Endothelial cell of umbilical vein (primary cell): Measurements from ENCODE around the gene SLC35A5. TPM values are rescaled to one million over a fixed set of nuclear protein-coding genes. Genes with fewer than 3 reads are reported as not detected.

Experiments
- BruUV-seq: library from RNA; stranded (reverse); fragments of 400-500 nt; replicated peaks from 2 replicates; lab custom pipeline; 2021; lab: Mats Ljungman, UMichigan
- CTCF ChIA-PET: fragments of 300-600, 350-600 bp; sonication (Branson Sonifier 250); formaldehyde crosslinking; loops from one replicate; lab custom pipeline; 2021; ENCODE audit warnings: antibody characterized with exemption, inconsistent platforms; lab: Charles Lee
- POLR2A ChIA-PET: fragments of 300-600, 350-600 bp; sonication (Branson Sonifier 250); formaldehyde crosslinking; loops from one replicate; lab custom pipeline; 2021; ENCODE audit warnings: antibody characterized with exemption, inconsistent platforms; lab: Charles Lee
- DNase-seq: peaks from one replicate; pipeline ENCODE4 v3.0.0-alpha.2; 2011; ENCODE audit warnings: low read depth, low spot score
- FAIRE-seq: peaks from 2 replicates; lab custom pipeline; 2011; peaks lifted over from hg19 to GRCh38; lab: Jason Lieb, UNC
- H2AFZ ChIP-seq: 2 replicates; pipeline ENCODE4 v1.6.0; 2012; ENCODE audit warnings: low read depth, low read length, control low read depth, inconsistent platforms
- H3K27ac ChIP-seq: 2 replicates; pipeline ENCODE4 v1.5.1; 2011; ENCODE audit warnings: low read depth, mild to moderate bottlenecking, control low read depth, low read length, moderate library complexity; ENCODE audit not compliant: insufficient read depth
- H3K27me3 ChIP-seq, 2 experiments: 2 replicates each; pipeline versions ENCODE4 v1.6.0 to v1.6.1; 2011; ENCODE audit warnings: low read length in 2 of 2, mixed read lengths in 1 of 2; ENCODE audit not compliant: control insufficient read depth in 2 of 2, insufficient read depth in 2 of 2
- H3K36me3 ChIP-seq, 2 experiments: 2 replicates in 1 of 2; 3 replicates in 1 of 2; pipeline ENCODE4 v1.5.1; 2011; ENCODE audit warnings: low read length in 2 of 2, mild to moderate bottlenecking in 1 of 2, moderate library complexity in 1 of 2; ENCODE audit not compliant: control insufficient read depth in 2 of 2, insufficient read depth in 2 of 2; ENCODE audit errors: extremely low read depth in 1 of 2
- H3K4me1 ChIP-seq: 3 replicates; pipeline ENCODE4 v1.5.1; 2011; ENCODE audit warnings: mild to moderate bottlenecking, low read length; ENCODE audit not compliant: control insufficient read depth, insufficient read depth; ENCODE audit errors: extremely low read depth
- H3K4me2 ChIP-seq: 2 replicates; pipeline ENCODE4 v1.6.1; 2011; ENCODE audit warnings: low read length, control low read depth, mixed read lengths; ENCODE audit not compliant: insufficient read depth
- H3K4me3 ChIP-seq, 3 experiments: fragments of 200-600 bp in 1 of 3; sonication (generic), shearing (Covaris generic) in 1 of 3; replicated peaks in 1 of 3; 2 replicates each; pipeline ENCODE4 v1.5.1; 2011 to 2016; ENCODE audit warnings: control low read depth in 3 of 3, low read length in 3 of 3, mild to moderate bottlenecking in 2 of 3, inconsistent platforms in 1 of 3, low read depth in 1 of 3, moderate library complexity in 1 of 3; ENCODE audit not compliant: insufficient read depth in 1 of 3
- H3K79me2 ChIP-seq: 2 replicates; pipeline ENCODE4 v1.6.0; 2012; ENCODE audit warnings: low read length, inconsistent platforms; ENCODE audit not compliant: control insufficient read depth, insufficient read depth
- H3K9ac ChIP-seq: replicated peaks from 2 replicates; pipeline ENCODE3; 2011; ENCODE audit warnings: low read length, control low read depth; ENCODE audit not compliant: insufficient read depth; ENCODE audit errors: extremely low read depth
- H3K9me1 ChIP-seq: replicated peaks from 3 replicates; pipeline ENCODE4 v1.6.0; 2011; ENCODE audit warnings: mild to moderate bottlenecking, low read length; ENCODE audit not compliant: control insufficient read depth, insufficient read depth; ENCODE audit errors: extremely low read depth
- H3K9me3 ChIP-seq: replicated peaks from 2 replicates; pipeline ENCODE4 v1.5.1; 2012; ENCODE audit warnings: low read length, inconsistent platforms; ENCODE audit not compliant: control insufficient read depth, insufficient read depth
- H4K20me1 ChIP-seq: replicated peaks from 2 replicates; pipeline ENCODE3; 2011; ENCODE audit warnings: mild to moderate bottlenecking, low read length; ENCODE audit not compliant: control insufficient read depth, insufficient read depth; ENCODE audit errors: extremely low read depth
- FOS ChIP-seq: IDR thresholded peaks from 2 replicates; pipeline ENCODE4 v1.6.1; 2011; ENCODE audit warnings: mild to moderate bottlenecking, low read length, moderate library complexity, borderline replicate concordance; ENCODE audit not compliant: insufficient read depth
- GATA2 ChIP-seq: IDR thresholded peaks from 2 replicates; pipeline ENCODE4 v1.7.0; 2011; ENCODE audit warnings: low read depth, mild to moderate bottlenecking, moderate library complexity, mixed read lengths, low read length; ENCODE audit not compliant: insufficient read length, insufficient read depth
- JUN ChIP-seq: IDR thresholded peaks from 2 replicates; pipeline ENCODE4 v1.6.1; 2011; ENCODE audit warnings: borderline replicate concordance, low read depth; ENCODE audit not compliant: insufficient read length, insufficient read depth
- MAX ChIP-seq: IDR thresholded peaks from 2 replicates; pipeline ENCODE4 v1.6.1; 2011; ENCODE audit not compliant: insufficient read depth, insufficient read length
- MYC ChIP-seq: IDR thresholded peaks from one replicate; pipeline ENCODE4 v1.6.1; 2011; ENCODE audit warnings: mild to moderate bottlenecking, low read depth, low read length
- POLR2A ChIP-seq: IDR thresholded peaks from 2 replicates; pipeline ENCODE4 v1.6.1; 2012; ENCODE audit warnings: low read depth, mild to moderate bottlenecking, control low read depth, low read length
- dilution Hi-C: fragments of 300-500 bp; cut with MboI; formaldehyde crosslinking; loops from one replicate; pipeline ENCODE4 v1.15.0; 2019; ENCODE audit warnings: low sequenced_read_pairs; ENCODE audit not compliant: extremely low pct_ligation_motif_present
- intact Hi-C: fragments of 100-400 bp; cut with micrococcal nuclease; formaldehyde crosslinking; loops from one replicate; pipeline ENCODE4 v1.10.0; 2022
- polyA plus RNA-seq, 4 experiments: library from polyadenylated mRNA; depleted of rRNA in 3 of 4; stranded (reverse) in 3 of 4; unstranded in 1 of 4; fragments of >200 nt; gene quantifications; 2 replicates each; pipeline versions ENCODE4 v1.2.1 to v1.2.3, GENCODE V29; 2011 to 2012; ENCODE audit warnings: missing spikeins in 1 of 4
- total RNA-seq: library from RNA; stranded (reverse); gene quantifications from 2 replicates; pipeline ENCODE4 v1.2.3, GENCODE V29; 2021
- TF ChIP-seq, protein P1 (sequence below), 2 donors: IDR thresholded peaks; 1 replicate in 1 of 2; 2 replicates in 1 of 2; pipeline ENCODE4 v1.5.1; 2011; ENCODE audit warnings: low read length in 2 of 2, mild to moderate bottlenecking in 2 of 2, moderate library complexity in 2 of 2, control low read depth in 1 of 2, inconsistent platforms in 1 of 2, low read depth in 1 of 2; ENCODE audit not compliant: insufficient read depth in 1 of 2; ENCODE audit errors: extremely low read depth in 1 of 2

SLC35A5 gene
- total and polyA plus RNA-seq, 2 donors (not counting 3 experiments of a cell fraction or from before 2014, with no cell fraction given) = 25.1 to 40.1 TPM

DNA sequence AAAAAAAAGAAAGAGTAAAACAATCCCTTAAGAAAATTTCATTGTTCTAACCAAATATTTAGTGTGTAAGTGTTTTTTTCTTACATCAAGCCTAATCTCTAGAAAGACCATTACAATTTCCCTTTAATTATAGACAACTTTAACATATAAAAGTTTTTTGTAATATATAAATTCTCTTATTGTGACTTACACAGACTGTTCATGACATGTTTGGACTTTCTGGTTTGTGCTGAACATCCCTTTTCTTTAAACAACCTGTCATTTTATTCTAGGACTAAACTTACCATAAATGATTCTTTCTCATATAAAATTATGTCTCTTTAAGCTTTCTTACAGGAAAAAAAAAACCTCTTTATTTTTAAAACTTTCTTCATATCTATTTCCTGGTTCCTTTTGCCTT is 49.5 kb upstream of the SLC35A5 start:
- TF ChIP-seq POLR2A (no peak), FOS (no peak), JUN (no peak), MAX (no peak), MYC (no peak), GATA2 (no peak)
- TF ChIP-seq, protein P1, sequence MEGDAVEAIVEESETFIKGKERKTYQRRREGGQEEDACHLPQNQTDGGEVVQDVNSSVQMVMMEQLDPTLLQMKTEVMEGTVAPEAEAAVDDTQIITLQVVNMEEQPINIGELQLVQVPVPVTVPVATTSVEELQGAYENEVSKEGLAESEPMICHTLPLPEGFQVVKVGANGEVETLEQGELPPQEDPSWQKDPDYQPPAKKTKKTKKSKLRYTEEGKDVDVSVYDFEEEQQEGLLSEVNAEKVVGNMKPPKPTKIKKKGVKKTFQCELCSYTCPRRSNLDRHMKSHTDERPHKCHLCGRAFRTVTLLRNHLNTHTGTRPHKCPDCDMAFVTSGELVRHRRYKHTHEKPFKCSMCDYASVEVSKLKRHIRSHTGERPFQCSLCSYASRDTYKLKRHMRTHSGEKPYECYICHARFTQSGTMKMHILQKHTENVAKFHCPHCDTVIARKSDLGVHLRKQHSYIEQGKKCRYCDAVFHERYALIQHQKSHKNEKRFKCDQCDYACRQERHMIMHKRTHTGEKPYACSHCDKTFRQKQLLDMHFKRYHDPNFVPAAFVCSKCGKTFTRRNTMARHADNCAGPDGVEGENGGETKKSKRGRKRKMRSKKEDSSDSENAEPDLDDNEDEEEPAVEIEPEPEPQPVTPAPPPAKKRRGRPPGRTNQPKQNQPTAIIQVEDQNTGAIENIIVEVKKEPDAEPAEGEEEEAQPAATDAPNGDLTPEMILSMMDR (IDR thresholded peaks at IDR 0.05; ENCODE audit: extremely low read depth in 1 of 2, insufficient read depth in 1 of 2, low read depth in 1 of 2, low read length in 2 of 2) = no peak
- intact Hi-C loops = no loop called here
- ChIA-PET CTCF (interaction anchor here (1.7 kb wide), 1 partner anchor 219 kb away, joined by 6 read pairs; the partner anchor contains the start of gene SLC9C1), POLR2A (no interaction called here)
- H3K36me3 ChIP-seq = no peaks in the 10 kb centered on the region
- FAIRE-seq (no peak), DNase-seq (no peak)
- no peaks in the 10 kb centered on the region for H4K20me1 ChIP-seq
- H3K9me3 ChIP-seq = no peaks in the 10 kb centered on the region
- no peak overlapping the region for H3K9ac ChIP-seq
- BruUV-seq = no TSS peak
- no peaks in the 10 kb centered on the region for H3K27me3 ChIP-seq
- no peaks in the 10 kb centered on the region for H3K9me1 ChIP-seq
- H3K79me2 ChIP-seq = no peaks in the 10 kb centered on the region
- H3K4me1 ChIP-seq = no peaks in the 10 kb centered on the region
- no peak overlapping the region for H3K4me3 ChIP-seq
- no peak overlapping the region for H3K4me2 ChIP-seq
- no peak overlapping the region for H2AFZ ChIP-seq
- dilution Hi-C loops = no loop called here
- no peak overlapping the region for H3K27ac ChIP-seq
